Hepatocyte (in vitro differentiated cells): Measurements from ENCODE around the gene CCNG2.

Experiments used
- CTCF ChIP-seq: fragments of 200-600 bp; sonication (generic); IDR thresholded peaks from 2 replicates; pipeline ENCODE4 v1.5.1; 2016; ENCODE audit warnings: antibody characterized with exemption, mild to moderate bottlenecking; ENCODE audit not compliant: poor library complexity
- EZH2 ChIP-seq: fragments of 200-600 bp; sonication (generic); IDR thresholded peaks from 2 replicates; pipeline ENCODE4 v1.6.1; 2016; ENCODE audit warnings: antibody characterized with exemption, mild to moderate bottlenecking, borderline replicate concordance
- EZH2phosphoT487 ChIP-seq: fragments of 200-600 bp; sonication (generic); IDR thresholded peaks from one replicate; pipeline ENCODE4 v1.6.1; 2018; ENCODE audit warnings: antibody characterized with exemption, mild to moderate bottlenecking, low read depth, moderate library complexity; ENCODE audit not compliant: unreplicated experiment, severe bottlenecking

- no peak for TF ChIP-seq CTCF
- TF ChIP-seq EZH2: no peak
- TF ChIP-seq EZH2phosphoT487: no peak
Observed at GRCh38 chr4:77193046-77193445, 36.0 kb downstream of the CCNG2 start.
